Muscle layer of duodenum (tissue), 2 donors: ENCODE data around the gene GIPR.

ENCODE experiments used
- H3K27ac ChIP-seq: one replicate; pipeline ENCODE4 v1.7.0; 2013; ENCODE audit warnings: mild to moderate bottlenecking, low read length
- H3K27me3 ChIP-seq: one replicate; pipeline ENCODE4 v1.7.0; 2013; ENCODE audit warnings: low read depth, mild to moderate bottlenecking, control low read depth, low read length
- H3K36me3 ChIP-seq, 2 donors: one replicate each; pipeline ENCODE4 v1.7.0; 2013; ENCODE audit warnings: low read length in 2 of 2, control low read depth in 1 of 2, mild to moderate bottlenecking in 1 of 2; ENCODE audit not compliant: insufficient read depth in 2 of 2, control insufficient read depth in 1 of 2
- H3K4me1 ChIP-seq, 2 donors: one replicate each; pipeline ENCODE4 v1.7.0; 2013; ENCODE audit warnings: low read length in 2 of 2, mild to moderate bottlenecking in 2 of 2, control low read depth in 1 of 2, moderate library complexity in 1 of 2; ENCODE audit not compliant: insufficient read depth in 2 of 2, control insufficient read depth in 1 of 2
- H3K4me3 ChIP-seq, 2 donors: one replicate each; pipeline ENCODE4 v1.7.0; 2013; ENCODE audit warnings: low read length in 2 of 2, low read depth in 1 of 2, mild to moderate bottlenecking in 1 of 2
- H3K9me3 ChIP-seq, 2 donors: one replicate each; pipeline ENCODE4 v1.7.0; 2013; ENCODE audit warnings: low read length in 2 of 2, control low read depth in 1 of 2, mild to moderate bottlenecking in 1 of 2; ENCODE audit not compliant: control insufficient read depth in 1 of 2
- donor health status: healthy.

Gene GIPR

GRCh38 chr19:45637890-45638667 lies 29.9 kb upstream of the GIPR start:
- Histone ChIP-seq H3K4me1 (peaks cover 4 to 32% of the 10 kb centered on the region in 2 donors), H3K9me3 (no peaks in the 10 kb centered on the region), H3K27me3 (no peaks in the 10 kb centered on the region), H3K36me3 (no peaks in the 10 kb centered on the region), H3K4me3 (peak overlapping the region; percentile 78 to 83), H3K27ac (no peak overlapping the region)

GRCh38 chr19:45638930-45639729 lies 28.9 kb upstream of the GIPR start, which contains the start of gene EML2:
EML2 (minus strand) TSS chr19:45639397; CDS start chr19:45639376, 21 bp downstream.
- peak within 1 kb of the TSS; percentile 78 to 83 for H3K4me3 ChIP-seq
- H3K27me3 ChIP-seq: peaks cover 5% of the 10 kb centered on the region
- H3K27ac ChIP-seq: peak within 1 kb of the TSS; percentile 23
- H3K4me1 ChIP-seq: peaks cover 4 to 39% of the 10 kb centered on the region in 2 donors
- H3K36me3 ChIP-seq: no peaks in the 10 kb centered on the region
- H3K9me3 ChIP-seq: no peaks in the 10 kb centered on the region

GRCh38 chr19:45640849-45641273 lies 27.2 kb upstream of the GIPR start:
- H3K36me3 ChIP-seq: no peaks in the 10 kb centered on the region

GRCh38 chr19:45641274-45642105 lies 26.5 kb upstream of the GIPR start:
- H3K9me3 ChIP-seq: no peaks in the 10 kb centered on the region
- H3K4me1 ChIP-seq: peaks cover 4 to 49% of the 10 kb centered on the region in 2 donors
- H3K27me3 ChIP-seq: peaks cover 11% of the 10 kb centered on the region
- H3K27ac ChIP-seq: peak overlapping the region; percentile 56
- H3K36me3 ChIP-seq: no peaks in the 10 kb centered on the region
- peak overlapping the region; percentile 44 to 53 for H3K4me3 ChIP-seq

More at GRCh38 chr19:45640849-45641273, 27.2 kb upstream of the GIPR start:
- Histone ChIP-seq H3K27me3 (peaks cover 5% of the 10 kb centered on the region), H3K4me1 (peaks cover 4 to 46% of the 10 kb centered on the region in 2 donors), H3K27ac (no peak overlapping the region), H3K4me3 (peak overlapping the region in 1 of 2 donors; percentile 53), H3K9me3 (no peaks in the 10 kb centered on the region)

- Histone ChIP-seq H3K4me3 (no peak overlapping the region), H3K27me3 (peaks cover 11% of the 10 kb centered on the region), H3K36me3 (no peaks in the 10 kb centered on the region), H3K27ac (no peak overlapping the region), H3K9me3 (no peaks in the 10 kb centered on the region), H3K4me1 (peaks cover 4 to 48% of the 10 kb centered on the region in 2 donors)
Observed at GRCh38 chr19:45643024-45643926, 24.7 kb upstream of the GIPR start.

GRCh38 chr19:45643927-45644771 lies 23.9 kb upstream of the GIPR start:
- H3K4me3 ChIP-seq: no peak overlapping the region
- no peaks in the 10 kb centered on the region for H3K36me3 ChIP-seq
- H3K4me1 ChIP-seq: peaks cover 0 to 40% of the 10 kb centered on the region in 2 donors
- H3K9me3 ChIP-seq: no peaks in the 10 kb centered on the region
- no peak overlapping the region for H3K27ac ChIP-seq
- H3K27me3 ChIP-seq: peaks cover 11% of the 10 kb centered on the region

- H3K4me1 ChIP-seq: peaks cover 0 to 36% of the 10 kb centered on the region in 2 donors
- no peaks in the 10 kb centered on the region for H3K36me3 ChIP-seq
- peaks cover 11% of the 10 kb centered on the region for H3K27me3 ChIP-seq
- H3K9me3 ChIP-seq: no peaks in the 10 kb centered on the region
- H3K27ac ChIP-seq: no peak overlapping the region
- H3K4me3 ChIP-seq: peak overlapping the region in 1 of 2 donors; percentile 42
Observed at GRCh38 chr19:45645068-45645630, 22.9 kb upstream of the GIPR start.

- no peaks in the 10 kb centered on the region for H3K36me3 ChIP-seq
- no peaks in the 10 kb centered on the region for H3K9me3 ChIP-seq
- H3K27ac ChIP-seq: no peak overlapping the region
- peaks cover 0 to 36% of the 10 kb centered on the region in 2 donors for H3K4me1 ChIP-seq
- H3K4me3 ChIP-seq: peak overlapping the region; percentile 26 to 42
- peaks cover 11% of the 10 kb centered on the region for H3K27me3 ChIP-seq
Observed at GRCh38 chr19:45645631-45646344, 22.2 kb upstream of the GIPR start.

- H3K4me1 ChIP-seq: peaks cover 0 to 32% of the 10 kb centered on the region in 2 donors
- no peaks in the 10 kb centered on the region for H3K9me3 ChIP-seq
- peak overlapping the region in 1 of 2 donors; percentile 26 for H3K4me3 ChIP-seq
- no peak overlapping the region for H3K27ac ChIP-seq
- peaks cover 11% of the 10 kb centered on the region for H3K27me3 ChIP-seq
- no peaks in the 10 kb centered on the region for H3K36me3 ChIP-seq
Observed at GRCh38 chr19:45646345-45646698, 21.7 kb upstream of the GIPR start.
